ENCODE measurements around the gene GPR146. TPM values are rescaled to one million over a fixed set of nuclear protein-coding genes. Genes with fewer than 3 reads are reported as not detected.

Gene GPR146
- total and polyA plus RNA-seq, 2 of the 13 experiments (the other 11 are each of a cell fraction or from before 2014, with no cell fraction given): 2.0 to 15.9 TPM

- TF ChIP-seq ZNF138 (CRISPR knock-in tag; IDR thresholded peaks at IDR 0.05; ENCODE audit: low read depth) (no peak), ZNF775 (CRISPR knock-in tag; IDR thresholded peaks at IDR 0.05; ENCODE audit: borderline replicate concordance) (no peak), XRCC5 (optimal IDR thresholded peaks at IDR 0.05; ENCODE audit: low read length) (peak; percentile 83), RORA (CRISPR knock-in tag; IDR thresholded peaks at IDR 0.05) (no peak), HNRNPUL1 (IDR thresholded peaks at IDR 0.05; ENCODE audit: low read depth, low read length) (no peak), ZBTB10 (CRISPR knock-in tag; IDR thresholded peaks at IDR 0.05; ENCODE audit: borderline replicate concordance) (no peak; the same call in 1 of the 2 replicates), PBX3 (CRISPR knock-in tag; IDR thresholded peaks at IDR 0.05; ENCODE audit: borderline replicate concordance) (no peak), ADNP (CRISPR knock-in tag; IDR thresholded peaks at IDR 0.05) (no peak), BORCS8-MEF2B (CRISPR knock-in tag; IDR thresholded peaks at IDR 0.05) (peak; percentile 69; the same call in 1 of the 2 replicates), HNRNPK (IDR thresholded peaks at IDR 0.05; ENCODE audit: low read depth, low read length, poor library complexity, severe bottlenecking) (no peak), KLF11 (CRISPR knock-in tag; IDR thresholded peaks at IDR 0.05) (peak; percentile 48; the same call in 1 of the 2 replicates), RFX3 (CRISPR knock-in tag; IDR thresholded peaks at IDR 0.05) (no peak), ZNF136 (CRISPR knock-in tag; IDR thresholded peaks at IDR 0.05; ENCODE audit: low read depth) (0 out of 2 replicates have a peak, but pooled peaks have one; percentile 56), GTF2F1 (IDR thresholded peaks at IDR 0.05; ENCODE audit: low read length) (no peak), ZSCAN22 (CRISPR knock-in tag; IDR thresholded peaks at IDR 0.05) (no peak), ZSCAN5A (CRISPR knock-in tag; IDR thresholded peaks at IDR 0.05; ENCODE audit: borderline replicate concordance) (peak; percentile 41; the same call in 1 of the 2 replicates), ZNF772 (CRISPR knock-in tag; IDR thresholded peaks at IDR 0.05) (peak; percentile 77; the same call in 1 of the 2 replicates), ZNF10 (CRISPR knock-in tag; IDR thresholded peaks at IDR 0.05; ENCODE audit: borderline replicate concordance, low read depth) (no peak), ASH2L (IDR thresholded peaks at IDR 0.05; ENCODE audit: insufficient read length, low read depth, low read length) (peak; percentile 74), AGO1 (IDR thresholded peaks at IDR 0.05; ENCODE audit: low read depth, low read length, poor library complexity, severe bottlenecking) (peak; percentile 81), ZNF430 (CRISPR knock-in tag; IDR thresholded peaks at IDR 0.05) (0 out of 2 replicates have a peak, but pooled peaks have one; percentile 12), ZMYM2 (CRISPR knock-in tag; IDR thresholded peaks at IDR 0.05) (no peak), NR2F6 (IDR thresholded peaks at IDR 0.05) (0 out of 2 replicates have a peak, but pooled peaks have one; percentile 9), NR2F6 (CRISPR knock-in tag; IDR thresholded peaks at IDR 0.05) (peak; percentile 40; the same call in 1 of the 2 replicates), POLR2AphosphoS5 (IDR thresholded peaks at IDR 0.05; ENCODE audit: low read depth, low read length) (peak; percentile 53; the same call in 1 of the 2 replicates)
These were observed 42.5 kb downstream of the GPR146 start (continued) for GRCh38 chr7:1086588-1087464.

Measured in HepG2 (cell line).